Activated CD8-positive, alpha-beta memory T cell treated with anti-CD3 and anti-CD28 coated beads, Interleukin-2, amount 10 ng/mL, durations not matched to agents 7 days and 5 days (primary cell): ENCODE data around the gene RUVBL1. TPM values are rescaled to one million over a fixed set of nuclear protein-coding genes. Genes with fewer than 3 reads are reported as not detected.

ENCODE experiments used
- ATAC-seq: fragments of 150-1000 bp; cut with Tn5 transposase; one replicate; pipeline ENCODE4 v1.10.0; 2021; ENCODE audit warnings: moderate library complexity
- CTCF ChIA-PET: fragments of 350-600 bp; sonication (Branson Sonifier 250); formaldehyde crosslinking; loops from one replicate; lab custom pipeline; 2021; ENCODE audit warnings: antibody characterized with exemption; lab: Charles Lee
- DNase-seq: peaks from one replicate; pipeline ENCODE4 v3.0.0-alpha.2; 2020
- H3K27ac Mint-ChIP-seq: one replicate; pipeline ENCODE4 v1.8.0; 2021; ENCODE audit warnings: mild to moderate bottlenecking, mixed read lengths
- H3K27me3 Mint-ChIP-seq: one replicate; pipeline ENCODE4 v1.8.0; 2021; ENCODE audit warnings: mixed read lengths
- H3K36me3 Mint-ChIP-seq: one replicate; pipeline ENCODE4 v1.8.0; 2021; ENCODE audit warnings: mild to moderate bottlenecking, mixed read lengths
- H3K4me1 Mint-ChIP-seq: one replicate; pipeline ENCODE4 v1.8.0; 2021; ENCODE audit warnings: mixed read lengths
- H3K4me3 Mint-ChIP-seq: one replicate; pipeline ENCODE4 v1.8.0; 2021; ENCODE audit warnings: mild to moderate bottlenecking, moderate library complexity, mixed read lengths
- H3K9me3 Mint-ChIP-seq: one replicate; pipeline ENCODE4 v1.8.0; 2022; ENCODE audit warnings: low read depth, mixed read lengths
- total RNA-seq, 2 experiments: library from RNA; stranded (reverse); gene quantifications; one replicate each; pipeline ENCODE4 v1.2.3, GENCODE V29; 2021

RUVBL1 gene
- total RNA-seq, 2 experiments from 2014 or later = 63.8 to 73.5 TPM

GRCh38 chr3:128152419-128153155, 29.0 kb upstream of the RUVBL1 start:
- DNase-seq (no peak), ATAC-seq (no peak)
- H3K27ac Mint-ChIP-seq = peak overlapping the region; percentile 92
- peaks cover 2% of the 10 kb centered on the region for H3K9me3 Mint-ChIP-seq
- peak overlapping the region; percentile 84 for H3K4me3 Mint-ChIP-seq
- H3K27me3 Mint-ChIP-seq = no peaks in the 10 kb centered on the region
- CTCF ChIA-PET = interaction anchor here (1.4 to 2.3 kb wide), 4 partner anchors 10 to 578 kb away, joined by 3 to 17 read pairs (median 6); partner anchors contain the start of gene RUVBL1
- peaks cover 19% of the 10 kb centered on the region for H3K36me3 Mint-ChIP-seq
- H3K4me1 Mint-ChIP-seq = peaks cover 25% of the 10 kb centered on the region

- H3K4me3 Mint-ChIP-seq = no peak overlapping the region
- peaks cover 12% of the 10 kb centered on the region for H3K36me3 Mint-ChIP-seq
- DNase-seq (peak; percentile 39), ATAC-seq (no peak)
- peaks cover 25% of the 10 kb centered on the region for H3K4me1 Mint-ChIP-seq
- no peaks in the 10 kb centered on the region for H3K27me3 Mint-ChIP-seq
- CTCF ChIA-PET = interaction anchor here (1.4 kb wide), 1 partner anchor 577 kb away, joined by 3 read pairs; no protein-coding TSS in a partner anchor
- H3K27ac Mint-ChIP-seq = peak overlapping the region; percentile 37
- peaks cover 2% of the 10 kb centered on the region for H3K9me3 Mint-ChIP-seq
Observed at GRCh38 chr3:128151758-128152274, 28.2 kb upstream of the RUVBL1 start.

GRCh38 chr3:128149650-128150049, 26.0 kb upstream of the RUVBL1 start:
- H3K4me1 Mint-ChIP-seq = peaks cover 14% of the 10 kb centered on the region
- CTCF ChIA-PET = no interaction called here
- H3K4me3 Mint-ChIP-seq = no peak overlapping the region
- no peaks in the 10 kb centered on the region for H3K36me3 Mint-ChIP-seq
- no peaks in the 10 kb centered on the region for H3K27me3 Mint-ChIP-seq
- ATAC-seq (no peak), DNase-seq (peak; percentile 34)
- H3K27ac Mint-ChIP-seq = no peak overlapping the region
- H3K9me3 Mint-ChIP-seq = peaks cover 2% of the 10 kb centered on the region

GRCh38 chr3:128146201-128146600, 22.6 kb upstream of the RUVBL1 start:
- H3K27me3 Mint-ChIP-seq = no peaks in the 10 kb centered on the region
- no peak overlapping the region for H3K4me3 Mint-ChIP-seq
- H3K27ac Mint-ChIP-seq = no peak overlapping the region
- CTCF ChIA-PET = no interaction called here
- ATAC-seq = no peak
- H3K4me1 Mint-ChIP-seq = no peaks in the 10 kb centered on the region
- H3K36me3 Mint-ChIP-seq = no peaks in the 10 kb centered on the region
- DNase-seq = peak; percentile 5
- H3K9me3 Mint-ChIP-seq = no peaks in the 10 kb centered on the region

- H3K9me3 Mint-ChIP-seq = no peaks in the 10 kb centered on the region
- no peaks in the 10 kb centered on the region for H3K4me1 Mint-ChIP-seq
- peaks cover 2% of the 10 kb centered on the region for H3K27me3 Mint-ChIP-seq
Observed at GRCh38 chr3:128145279-128145678, 21.7 kb upstream of the RUVBL1 start.

GRCh38 chr3:128144512-128145187, 21.0 kb upstream of the RUVBL1 start:
- no peaks in the 10 kb centered on the region for H3K9me3 Mint-ChIP-seq

More at GRCh38 chr3:128145279-128145678, 21.7 kb upstream of the RUVBL1 start:
- H3K36me3 Mint-ChIP-seq = no peaks in the 10 kb centered on the region
- CTCF ChIA-PET = no interaction called here
- H3K4me3 Mint-ChIP-seq = no peak overlapping the region
- H3K27ac Mint-ChIP-seq = no peak overlapping the region
- ATAC-seq = no peak
- DNase-seq = peak; percentile 36

GRCh38 chr3:128143496-128143895, 19.9 kb upstream of the RUVBL1 start:
- no peaks in the 10 kb centered on the region for H3K4me1 Mint-ChIP-seq

More at GRCh38 chr3:128144512-128145187, 21.0 kb upstream of the RUVBL1 start:
- Mint-ChIP-seq H3K36me3 (no peaks in the 10 kb centered on the region), H3K27me3 (peaks cover 4% of the 10 kb centered on the region), H3K27ac (no peak overlapping the region), H3K4me1 (no peaks in the 10 kb centered on the region), H3K4me3 (no peak overlapping the region)
- CTCF ChIA-PET = interaction anchor here (1.6 kb wide), 1 partner anchor 11 kb away, joined by 5 read pairs; no protein-coding TSS in a partner anchor
- ATAC-seq = no peak
- peak; percentile 37 for DNase-seq

GRCh38 chr3:128133273-128133883, 9.8 kb upstream of the RUVBL1 start:
- CTCF ChIA-PET = interaction anchor here (0.6 to 3.9 kb wide), 24 partner anchors 8 to 586 kb away, joined by 3 to 120 read pairs (median 6); partner anchors contain the start of gene RUVBL1
- no peaks in the 10 kb centered on the region for H3K9me3 Mint-ChIP-seq
- ATAC-seq (peak; percentile 86), DNase-seq (peak; percentile 66)
- H3K4me3 Mint-ChIP-seq = no peak overlapping the region
- H3K36me3 Mint-ChIP-seq = no peaks in the 10 kb centered on the region
- H3K4me1 Mint-ChIP-seq = no peaks in the 10 kb centered on the region
- H3K27ac Mint-ChIP-seq = no peak overlapping the region
- H3K27me3 Mint-ChIP-seq = peaks cover 27% of the 10 kb centered on the region

More at GRCh38 chr3:128143496-128143895, 19.9 kb upstream of the RUVBL1 start:
- ATAC-seq = no peak
- Mint-ChIP-seq H3K27me3 (peaks cover 13% of the 10 kb centered on the region), H3K9me3 (no peaks in the 10 kb centered on the region), H3K36me3 (no peaks in the 10 kb centered on the region), H3K4me3 (no peak overlapping the region), H3K27ac (no peak overlapping the region)
- CTCF ChIA-PET = interaction anchor here (1.6 kb wide), 1 partner anchor 10 kb away, joined by 5 read pairs; no protein-coding TSS in a partner anchor
- DNase-seq = peak; percentile 29

- Mint-ChIP-seq H3K9me3 (no peaks in the 10 kb centered on the region), H3K36me3 (no peaks in the 10 kb centered on the region), H3K27me3 (peaks cover 16% of the 10 kb centered on the region), H3K4me3 (no peak overlapping the region), H3K27ac (no peak overlapping the region), H3K4me1 (no peaks in the 10 kb centered on the region)
- DNase-seq (no peak), ATAC-seq (no peak)
- CTCF ChIA-PET = interaction anchor here (1.6 to 3.9 kb wide), 6 partner anchors 9 to 45 kb away, joined by 3 to 120 read pairs (median 12); partner anchors contain the start of gene RUVBL1
Observed at GRCh38 chr3:128131897-128132646, 8.5 kb upstream of the RUVBL1 start.

- Mint-ChIP-seq H3K9me3 (no peaks in the 10 kb centered on the region), H3K4me3 (no peak overlapping the region), H3K27ac (no peak overlapping the region), H3K36me3 (peaks cover 4% of the 10 kb centered on the region), H3K27me3 (peaks cover 8% of the 10 kb centered on the region), H3K4me1 (peaks cover 8% of the 10 kb centered on the region)
- no peak for ATAC-seq
- CTCF ChIA-PET = interaction anchor here (0.9 to 5.2 kb wide), 3 partner anchors 31 to 49 kb away, joined by 3 to 22 read pairs (median 4); no protein-coding TSS in a partner anchor
- no peak for DNase-seq
Observed at GRCh38 chr3:128128251-128128650, 4.6 kb upstream of the RUVBL1 start.

GRCh38 chr3:128127236-128127635, 3.6 kb upstream of the RUVBL1 start:
- Mint-ChIP-seq H3K4me1 (peaks cover 15% of the 10 kb centered on the region), H3K9me3 (no peaks in the 10 kb centered on the region), H3K36me3 (peaks cover 4% of the 10 kb centered on the region), H3K4me3 (no peak overlapping the region), H3K27me3 (peaks cover 8% of the 10 kb centered on the region), H3K27ac (no peak overlapping the region)
- DNase-seq = no peak
- CTCF ChIA-PET = interaction anchor here (0.9 to 5.2 kb wide), 2 partner anchors 27 to 33 kb away, joined by 3 to 22 read pairs; no protein-coding TSS in a partner anchor
- ATAC-seq = no peak

- CTCF ChIA-PET = interaction anchor here (1.2 to 4.8 kb wide), 11 partner anchors 9 to 198 kb away, joined by 3 to 25 read pairs (median 7); partner anchors contain the start of gene EEFSEC
- H3K4me3 Mint-ChIP-seq = peak overlapping the region; percentile 98
- no peak for ATAC-seq
- peaks cover 13% of the 10 kb centered on the region for H3K36me3 Mint-ChIP-seq
- no peaks in the 10 kb centered on the region for H3K27me3 Mint-ChIP-seq
- peaks cover 23% of the 10 kb centered on the region for H3K4me1 Mint-ChIP-seq
- H3K27ac Mint-ChIP-seq = peak overlapping the region; percentile 94
- H3K9me3 Mint-ChIP-seq = no peaks in the 10 kb centered on the region
- no peak for DNase-seq
Observed at GRCh38 chr3:128123156-128123537, 465 bp downstream of the RUVBL1 start.
